GM10248 (cell line): ENCODE results near the gene TLCD4.

Experiments used
- CTCF ChIA-PET: fragments of 300-600 bp; sonication (Branson Sonifier 250); formaldehyde crosslinking; extraction: SDS; loops from one replicate; lab custom pipeline; 2021; ENCODE audit warnings: antibody characterized with exemption; lab: Yijun Ruan, JAX
- POLR2A ChIA-PET: fragments of 350-650 bp; sonication (Branson Sonifier 250); formaldehyde crosslinking; extraction: SDS; loops from one replicate; lab custom pipeline; 2020; ENCODE audit warnings: antibody characterized with exemption; lab: Yijun Ruan, JAX
- DNase-seq: peaks from one replicate; pipeline ENCODE4 v3.0.0; 2012; ENCODE audit errors: extremely low spot score
- CTCF ChIP-seq: IDR thresholded peaks from 2 replicates; pipeline ENCODE4 v1.5.1; 2012; ENCODE audit warnings: mild to moderate bottlenecking, low read depth; ENCODE audit errors: extremely low read depth, missing control alignments, control extremely low read depth

The TLCD4 gene

GRCh38 chr1:95111014-95111413 is 6.1 kb upstream of the TLCD4 start:
- ChIA-PET POLR2A (no interaction called here), CTCF (no interaction called here)
- TF ChIP-seq CTCF: no peak
- DNase-seq: no peak

GRCh38 chr1:95113684-95114083 is 3.5 kb upstream of the TLCD4 start:
- no peak for DNase-seq
- TF ChIP-seq CTCF: no peak
- POLR2A ChIA-PET: no interaction called here
- CTCF ChIA-PET: interaction anchor here (1.2 kb wide), 1 partner anchor 11 kb away, joined by 3 read pairs; no protein-coding TSS in a partner anchor

GRCh38 chr1:95115708-95116137 is 1.4 kb upstream of the TLCD4 start:
- CTCF ChIA-PET: interaction anchor here (0.8 to 2.2 kb wide), 12 partner anchors 8 to 261 kb away, joined by 3 to 8 read pairs (median 4); partner anchors contain the start of gene RWDD3
- DNase-seq: no peak
- TF ChIP-seq CTCF: no peak
- POLR2A ChIA-PET: no interaction called here

GRCh38 chr1:95116580-95117206 is 462 bp upstream of the TLCD4 start:
- TF ChIP-seq CTCF: peak; percentile 68
- DNase-seq: peak; percentile 64
- ChIA-PET CTCF (interaction anchor here (0.8 to 2.2 kb wide), 11 partner anchors 8 to 262 kb away, joined by 3 to 8 read pairs (median 5); partner anchors contain the start of gene RWDD3), POLR2A (no interaction called here)

GRCh38 chr1:95118067-95118499 is 928 bp downstream of the TLCD4 start:
- TF ChIP-seq CTCF: no peak
- DNase-seq: no peak
- POLR2A ChIA-PET: interaction anchor here (0.7 kb wide), 1 partner anchor 28 kb away, joined by 3 read pairs; no protein-coding TSS in a partner anchor
- CTCF ChIA-PET: interaction anchor here (0.6 to 2.7 kb wide), 3 partner anchors 21 to 116 kb away, joined by 3 to 7 read pairs (median 6); partner anchors contain the start of gene RWDD3

- no peak for TF ChIP-seq CTCF
- ChIA-PET CTCF (interaction anchor here (1.0 to 2.7 kb wide), 2 partner anchors 115 to 261 kb away, joined by 3 to 7 read pairs; partner anchors contain the start of gene RWDD3), POLR2A (no interaction called here)
- DNase-seq: no peak
Observed at GRCh38 chr1:95118710-95119109, 1.6 kb downstream of the TLCD4 start.
